ENCODE data around the gene LTBP1. TPM values are rescaled to one million over a fixed set of nuclear protein-coding genes. Genes with fewer than 3 reads are reported as not detected.

LTBP1 gene
- 502 and 503 TPM in 2 replicates for total RNA-seq

GRCh38 chr2:32946314-32947075 is at the start of gene LTBP1:
LTBP1 (plus strand) TSS chr2:32946953; CDS start chr2:32947325, 372 bp downstream.

